Gastrocnemius medialis (tissue), 4 donors: ENCODE data around the gene INPP5F. TPM values are rescaled to one million over a fixed set of nuclear protein-coding genes. Genes with fewer than 3 reads are reported as not detected.
A peak's percentile ranks its signal among the peaks of the same experiment; 100 is the strongest.

Source experiments
- ATAC-seq, 2 donors: fragments of 150-250 bp; one replicate each; pipeline ENCODE4 v1.9.1; 2016
- DNase-seq, 2 donors: peaks; one replicate each; pipeline ENCODE4 v3.0.0-alpha.2; 2019
- H3K27ac ChIP-seq, 4 donors: fragments of 200-600 bp; sonication (generic); 1 replicate in 1 of 4; 2 replicates in 3 of 4; pipeline ENCODE4 v1.5.1; 2016 to 2018; ENCODE audit warnings: mild to moderate bottlenecking in 2 of 4, moderate library complexity in 1 of 4
- H3K27me3 ChIP-seq, 3 donors: fragments of 200-600 bp; sonication (generic) in 2 of 3; 1 replicate in 1 of 3; 2 replicates in 2 of 3; pipeline versions ENCODE4 v1.5.1 to v1.6.0; 2016 to 2019; ENCODE audit warnings: mild to moderate bottlenecking in 1 of 3, moderate library complexity in 1 of 3
- H3K36me3 ChIP-seq, 2 donors: fragments of 200-600 bp; sonication (generic) in 1 of 2; one replicate each; pipeline ENCODE4 v1.5.1; 2017 to 2018
- H3K4me1 ChIP-seq, 2 donors: fragments of 200-600 bp; sonication (generic) in 1 of 2; one replicate each; pipeline ENCODE4 v1.5.1; 2016 to 2017; ENCODE audit warnings: mild to moderate bottlenecking in 2 of 2
- H3K4me3 ChIP-seq, 4 donors: fragments of 200-600 bp; sonication (generic) in 3 of 4; 1 replicate in 1 of 4; 2 replicates in 3 of 4; pipeline ENCODE4 v1.5.1; 2016 to 2019; ENCODE audit warnings: mild to moderate bottlenecking in 2 of 4
- H3K9me3 ChIP-seq, 3 donors: fragments of 200-600 bp; sonication (generic) in 2 of 3; 1 replicate in 1 of 3; 2 replicates in 2 of 3; pipeline ENCODE4 v1.5.1; 2016 to 2019
- POLR2A ChIP-seq, 2 donors: fragments of 450-650 bp; IDR thresholded peaks; one replicate each; pipeline ENCODE4 v1.6.1; 2017; ENCODE audit warnings: antibody characterized with exemption in 2 of 2, mild to moderate bottlenecking in 2 of 2, moderate library complexity in 2 of 2
- in situ Hi-C, 4 donors: fragments of 200-750 bp; cut with MboI; loops; one replicate each; pipeline versions ENCODE4 v1.15.0 to v1.8.0; 2017; ENCODE audit warnings: low sequenced_read_pairs in 4 of 4
- intact Hi-C: fragments of 100-400 bp; cut with DNase I; formaldehyde crosslinking; loops from one replicate; pipeline ENCODE4 v1.15.1; 2023; ENCODE audit warnings: low total_unique reads
- total RNA-seq, 4 donors: library from RNA; depleted of rRNA; stranded (reverse); fragments of >200 nt; gene quantifications; one replicate each; pipeline versions ENCODE4 v1.1.0 to v1.2.3, GENCODE V29; 2016
- TF ChIP-seq, protein P1 (sequence below), 5 experiments: fragments of 450-650 bp in 3 of 5; fragments of 200-600 bp in 2 of 5; sonication (generic) in 2 of 5; IDR thresholded peaks in 4 of 5; conservative IDR thresholded peaks in 1 of 5; 1 replicate in 4 of 5; 2 replicates in 1 of 5; pipeline ENCODE4 v1.5.1; 2016 to 2019; ENCODE audit warnings: antibody characterized with exemption in 5 of 5, mild to moderate bottlenecking in 3 of 5, moderate library complexity in 3 of 5

The INPP5F gene
- total RNA-seq, 4 donors from 2014 or later: 8.7 to 11.6 (median 10.5) TPM

DNA sequence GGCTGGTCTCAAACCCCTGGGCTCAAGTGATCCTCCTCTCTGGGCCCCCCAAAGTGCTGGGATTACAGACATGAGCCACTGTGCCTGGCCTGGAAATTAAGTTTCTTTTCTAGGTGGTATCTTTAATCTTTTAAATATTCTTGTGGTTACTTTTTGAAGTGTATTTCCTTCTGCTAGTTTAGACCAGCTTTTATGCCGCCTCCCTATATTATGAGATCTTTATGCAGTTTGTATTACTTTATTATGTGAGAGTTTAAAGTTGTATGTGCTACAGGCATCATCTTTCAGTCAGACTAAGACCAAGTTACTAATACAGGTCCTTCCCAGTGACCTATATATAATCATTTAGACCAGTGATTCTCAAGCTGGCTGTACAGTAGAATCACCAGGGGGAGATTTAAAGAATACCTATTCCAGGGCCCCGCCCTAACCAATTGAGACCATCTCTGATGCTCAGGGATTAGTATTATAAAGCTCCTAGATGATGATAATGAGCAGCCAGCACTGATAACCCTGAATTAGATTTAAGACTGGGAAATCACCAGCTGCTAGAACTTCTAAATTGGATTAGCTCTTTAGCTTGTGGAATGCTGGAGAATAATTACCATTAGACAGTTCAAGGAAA, 11.3 kb downstream of the INPP5F start:
- H3K27ac ChIP-seq: peak overlapping the region; percentile 24 to 81 (median 60)
- H3K36me3 ChIP-seq: no peaks in the 10 kb centered on the region

DNA sequence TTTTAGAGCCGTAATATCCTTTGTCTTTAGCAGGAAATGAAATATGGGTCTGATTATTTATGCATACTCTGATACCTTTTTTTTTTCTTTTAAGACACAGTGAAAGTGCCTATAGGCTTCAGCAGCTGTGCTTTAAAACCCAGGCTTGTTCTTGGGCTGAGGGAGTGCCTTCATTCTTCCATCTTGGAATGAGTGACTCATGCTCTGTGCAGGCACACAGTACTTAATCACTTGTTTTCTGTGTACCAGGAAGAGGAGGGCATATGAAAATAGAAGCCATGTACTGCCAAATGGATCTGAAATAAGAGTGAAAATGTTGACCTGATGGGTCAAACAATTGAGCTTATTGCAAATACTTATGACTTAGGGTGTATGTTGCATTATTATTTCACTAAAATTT, 12.0 kb downstream of the INPP5F start:
- Histone ChIP-seq H3K4me3 (no peak overlapping the region), H3K4me1 (peaks cover 47 to 48% of the 10 kb centered on the region in 2 donors), H3K27ac (peak overlapping the region; percentile 24 to 81 (median 60)), H3K27me3 (no peaks in the 10 kb centered on the region), H3K9me3 (no peaks in the 10 kb centered on the region), H3K36me3 (no peaks in the 10 kb centered on the region)
- in situ Hi-C loops (loop anchor here in 1 of 4 donors (25.0 kb wide), 1 partner anchor 126 kb away; no protein-coding TSS in a partner anchor), intact Hi-C loops (no loop called here)
- no peak for TF ChIP-seq POLR2A (IDR thresholded peaks at IDR 0.05)
- TF ChIP-seq, protein P1, sequence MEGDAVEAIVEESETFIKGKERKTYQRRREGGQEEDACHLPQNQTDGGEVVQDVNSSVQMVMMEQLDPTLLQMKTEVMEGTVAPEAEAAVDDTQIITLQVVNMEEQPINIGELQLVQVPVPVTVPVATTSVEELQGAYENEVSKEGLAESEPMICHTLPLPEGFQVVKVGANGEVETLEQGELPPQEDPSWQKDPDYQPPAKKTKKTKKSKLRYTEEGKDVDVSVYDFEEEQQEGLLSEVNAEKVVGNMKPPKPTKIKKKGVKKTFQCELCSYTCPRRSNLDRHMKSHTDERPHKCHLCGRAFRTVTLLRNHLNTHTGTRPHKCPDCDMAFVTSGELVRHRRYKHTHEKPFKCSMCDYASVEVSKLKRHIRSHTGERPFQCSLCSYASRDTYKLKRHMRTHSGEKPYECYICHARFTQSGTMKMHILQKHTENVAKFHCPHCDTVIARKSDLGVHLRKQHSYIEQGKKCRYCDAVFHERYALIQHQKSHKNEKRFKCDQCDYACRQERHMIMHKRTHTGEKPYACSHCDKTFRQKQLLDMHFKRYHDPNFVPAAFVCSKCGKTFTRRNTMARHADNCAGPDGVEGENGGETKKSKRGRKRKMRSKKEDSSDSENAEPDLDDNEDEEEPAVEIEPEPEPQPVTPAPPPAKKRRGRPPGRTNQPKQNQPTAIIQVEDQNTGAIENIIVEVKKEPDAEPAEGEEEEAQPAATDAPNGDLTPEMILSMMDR (IDR thresholded peaks at IDR 0.05 in 4 of 5, conservative IDR thresholded peaks at IDR 0.05 in 1 of 5): no peak
- ATAC-seq: peak; percentile 98 to 100
- DNase-seq: peak; percentile 30 to 47

More for the DNA sequence above, 11.3 kb downstream of the INPP5F start:
- in situ Hi-C loops (loop anchor here in 1 of 4 donors (25.0 kb wide), 1 partner anchor 125 kb away; no protein-coding TSS in a partner anchor), intact Hi-C loops (no loop called here)
- Histone ChIP-seq H3K9me3 (no peaks in the 10 kb centered on the region), H3K27me3 (no peaks in the 10 kb centered on the region), H3K4me1 (peaks cover 47 to 48% of the 10 kb centered on the region in 2 donors), H3K4me3 (no peak overlapping the region)
- TF ChIP-seq POLR2A (IDR thresholded peaks at IDR 0.05): no peak
- TF ChIP-seq, protein P1 (IDR thresholded peaks at IDR 0.05 in 4 of 5, conservative IDR thresholded peaks at IDR 0.05 in 1 of 5): no peak
- DNase-seq (no peak), ATAC-seq (peak in 1 of 2 donors; percentile 13)

DNA sequence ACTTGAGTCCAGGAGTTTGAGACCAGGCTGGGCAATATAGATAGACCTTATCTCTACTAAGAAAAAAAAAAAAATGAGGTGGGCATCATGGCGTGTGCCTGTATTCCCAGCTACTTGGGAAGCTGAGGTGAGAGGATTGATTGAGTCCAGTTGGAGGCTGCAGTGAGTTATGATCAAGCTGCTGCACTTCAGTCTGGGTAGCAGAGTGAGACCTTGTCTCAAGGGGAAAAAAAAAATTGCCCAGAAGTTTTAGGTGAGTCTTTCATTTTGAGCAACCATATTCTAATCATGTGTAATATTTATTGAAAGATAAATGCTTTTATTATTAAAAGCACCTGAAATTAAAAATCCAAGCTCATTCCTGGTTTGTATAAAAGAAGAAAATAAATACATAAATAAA, 13.1 kb downstream of the INPP5F start:
- no peak overlapping the region for H3K4me3 ChIP-seq
- H3K36me3 ChIP-seq: no peaks in the 10 kb centered on the region
- in situ Hi-C loops: loop anchor here in 1 of 4 donors (25.0 kb wide), 1 partner anchor 127 kb away; no protein-coding TSS in a partner anchor
- ATAC-seq (no peak), DNase-seq (no peak)
- H3K27me3 ChIP-seq: no peaks in the 10 kb centered on the region
- no peaks in the 10 kb centered on the region for H3K9me3 ChIP-seq
- peaks cover 37 to 40% of the 10 kb centered on the region in 2 donors for H3K4me1 ChIP-seq
- TF ChIP-seq POLR2A (IDR thresholded peaks at IDR 0.05): no peak
- TF ChIP-seq, protein P1 (IDR thresholded peaks at IDR 0.05 in 4 of 5, conservative IDR thresholded peaks at IDR 0.05 in 1 of 5): no peak
- intact Hi-C loops: no loop called here
- H3K27ac ChIP-seq: peak overlapping the region in 1 of 4 donors; percentile 81

DNA sequence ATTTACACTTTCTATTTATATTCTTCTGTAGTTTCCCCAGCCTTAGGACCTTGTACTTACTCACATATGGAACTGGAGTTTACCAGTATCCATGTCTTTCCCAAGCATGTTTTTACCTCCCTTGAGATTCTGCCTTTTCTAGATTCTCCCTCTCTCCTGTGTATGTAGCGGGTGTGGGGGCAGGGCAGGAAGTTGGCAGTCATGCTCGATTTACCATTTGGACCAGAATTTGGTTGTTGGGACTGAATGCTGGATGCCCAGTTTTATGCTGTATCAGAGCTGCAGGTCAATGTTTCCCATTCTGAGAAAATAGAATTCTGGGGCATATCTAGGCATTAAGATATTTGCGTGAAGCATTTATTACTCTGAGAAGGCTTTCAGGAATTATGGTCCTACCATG, 14.2 kb downstream of the INPP5F start:
- in situ Hi-C loops: loop anchor here in 1 of 4 donors (25.0 kb wide), 1 partner anchor 128 kb away; no protein-coding TSS in a partner anchor
- peaks cover 27 to 29% of the 10 kb centered on the region in 2 donors for H3K4me1 ChIP-seq
- TF ChIP-seq, protein P1 (IDR thresholded peaks at IDR 0.05 in 4 of 5, conservative IDR thresholded peaks at IDR 0.05 in 1 of 5): no peak
- no peaks in the 10 kb centered on the region for H3K9me3 ChIP-seq
- no peaks in the 10 kb centered on the region for H3K27me3 ChIP-seq
- no peak for DNase-seq
- no peak overlapping the region for H3K27ac ChIP-seq
- no peak for ATAC-seq
- no peaks in the 10 kb centered on the region for H3K36me3 ChIP-seq
- intact Hi-C loops: no loop called here
- no peak overlapping the region for H3K4me3 ChIP-seq
